Panc1 (cell line): ENCODE measurements around the gene RFX2. TPM values are rescaled to one million over a fixed set of nuclear protein-coding genes. Genes with fewer than 3 reads are reported as not detected.

Experiments
- ATAC-seq: fragments of 200-7000 bp; cut with Tn5 transposase; 2 replicates; pipeline ENCODE4 v1.9.1; 2020; ENCODE audit warnings: mild to moderate bottlenecking, moderate library complexity
- BruUV-seq: library from RNA; stranded (reverse); fragments of 400-500 nt; replicated peaks from 2 replicates; lab custom pipeline; 2021; lab: Mats Ljungman, UMichigan
- CTCF ChIA-PET: fragments of 300-600 bp; sonication (Branson Sonifier 250); formaldehyde crosslinking; loops from one replicate; lab custom pipeline; 2022; ENCODE audit warnings: antibody characterized with exemption; lab: Charles Lee
- POLR2A ChIA-PET: fragments of 300-600 bp; sonication (Branson Sonifier 250); formaldehyde crosslinking; loops from one replicate; lab custom pipeline; 2022; ENCODE audit warnings: antibody characterized with exemption; lab: Charles Lee
- DNase-seq: peaks from one replicate; pipeline ENCODE4 v3.0.0-alpha.2; 2010; ENCODE audit warnings: low read depth, low spot score
- H3K27ac ChIP-seq: 2 replicates; pipeline ENCODE4 v1.5.1; 2011; ENCODE audit warnings: mild to moderate bottlenecking, low read length, inconsistent platforms
- H3K27me3 ChIP-seq: fragments of 200-500 bp; sonication (Bioruptor generic); 2 replicates; pipeline ENCODE4 v1.6.0; 2014; ENCODE audit warnings: low read length, inconsistent platforms; ENCODE audit not compliant: control insufficient read depth, insufficient read depth
- H3K36me3 ChIP-seq: fragments of 200-500 bp; sonication (Bioruptor generic); 2 replicates; pipeline ENCODE4 v1.5.1; 2014; ENCODE audit warnings: inconsistent platforms, mild to moderate bottlenecking, low read length, moderate library complexity; ENCODE audit not compliant: control insufficient read depth, insufficient read depth
- H3K4me1 ChIP-seq: 2 replicates; pipeline ENCODE4 v1.5.1; 2011; ENCODE audit warnings: inconsistent platforms, mild to moderate bottlenecking, low read length, moderate library complexity; ENCODE audit not compliant: control insufficient read depth, insufficient read depth
- H3K4me3 ChIP-seq, 2 experiments: 2 replicates each; pipeline ENCODE4 v1.5.1; 2011 to 2012; ENCODE audit warnings: low read depth in 2 of 2, low read length in 2 of 2, mild to moderate bottlenecking in 2 of 2, inconsistent platforms in 1 of 2, moderate library complexity in 1 of 2
- H3K9me3 ChIP-seq: fragments of 200-500 bp; sonication (Bioruptor generic); 2 replicates; pipeline ENCODE4 v1.5.1; 2014; ENCODE audit warnings: low read depth, mild to moderate bottlenecking, inconsistent platforms, low read length, moderate library complexity; ENCODE audit not compliant: control insufficient read depth, insufficient read depth
- CTCF ChIP-seq: fragments of 450-650 bp; IDR thresholded peaks from 2 replicates; pipeline ENCODE4 v1.5.1; 2017; ENCODE audit warnings: mild to moderate bottlenecking
- POLR2AphosphoS5 ChIP-seq: IDR thresholded peaks from 2 replicates; pipeline ENCODE4 v1.6.1; 2012; ENCODE audit warnings: mild to moderate bottlenecking, low read depth, low read length, moderate library complexity
- REST ChIP-seq, 2 experiments: IDR thresholded peaks; 2 replicates each; pipeline ENCODE4 v1.6.1; 2011 to 2012; ENCODE audit warnings: low read depth in 2 of 2, control low read depth in 1 of 2, low read length in 1 of 2, mild to moderate bottlenecking in 1 of 2, moderate library complexity in 1 of 2; ENCODE audit not compliant: insufficient read depth in 1 of 2
- SIN3A ChIP-seq: IDR thresholded peaks from 2 replicates; pipeline ENCODE4 v1.6.1; 2012; ENCODE audit warnings: low read depth, mild to moderate bottlenecking, low read length, moderate library complexity, borderline replicate concordance; ENCODE audit not compliant: insufficient read depth
- TCF7L2 ChIP-seq: IDR thresholded peaks from 2 replicates; pipeline ENCODE4 v1.6.1; 2011; ENCODE audit warnings: mild to moderate bottlenecking, low read depth, low read length, inconsistent platforms
- in situ Hi-C: cut with HindIII; loops from 2 replicates; pipeline ENCODE4 v1.10.0; 2016; ENCODE audit warnings: low sequenced_read_pairs, low pct_unique_long_range_greater_than_20kb
- intact Hi-C: fragments of 100-400 bp; cut with micrococcal nuclease; formaldehyde crosslinking; loops from one replicate; pipeline ENCODE4 v1.10.0; 2022; ENCODE audit not compliant: unreplicated experiment
- total RNA-seq: library from RNA; stranded (reverse); gene quantifications from one replicate; pipeline ENCODE4 v1.2.1, GENCODE V29; 2021; ENCODE audit not compliant: unreplicated experiment

The RFX2 gene
- total RNA-seq, 1 experiment from 2014 or later = 8.0 TPM

GRCh38 chr19:6021878-6022569 is 88.3 kb downstream of the RFX2 start:
- ChIA-PET CTCF (interaction anchor here (0.5 to 2.0 kb wide), 6 partner anchors 33 to 230 kb away, joined by 5 to 8 read pairs (median 6); no protein-coding TSS in a partner anchor), POLR2A (no interaction called here)
- TF ChIP-seq CTCF (peak; percentile 77), REST (IDR thresholded peaks at IDR 0.05; ENCODE audit: insufficient read depth in 1 of 2, low read depth in 2 of 2, low read length in 1 of 2) (no peak), SIN3A (no peak), TCF7L2 (no peak)
- in situ Hi-C loops = no loop called here
- H3K4me3 ChIP-seq = no peak overlapping the region
- no peaks in the 10 kb centered on the region for H3K9me3 ChIP-seq
- intact Hi-C loops = loop anchor here (2.0 kb wide), 1 partner anchor 33 kb away; no protein-coding TSS in a partner anchor
- H3K27me3 ChIP-seq = no peaks in the 10 kb centered on the region
- no peaks in the 10 kb centered on the region for H3K4me1 ChIP-seq
- peak; percentile 93 for ATAC-seq
- no TSS peak for BruUV-seq
- no peak overlapping the region for H3K27ac ChIP-seq
- peak; percentile 15 for DNase-seq
- H3K36me3 ChIP-seq = no peaks in the 10 kb centered on the region

GRCh38 chr19:6020972-6021805 is 89.1 kb downstream of the RFX2 start:
- Histone ChIP-seq H3K4me3 (no peak overlapping the region), H3K9me3 (no peaks in the 10 kb centered on the region), H3K36me3 (no peaks in the 10 kb centered on the region), H3K27me3 (no peaks in the 10 kb centered on the region), H3K4me1 (no peaks in the 10 kb centered on the region), H3K27ac (no peak overlapping the region)
- no peak for ATAC-seq
- in situ Hi-C loops (no loop called here), intact Hi-C loops (no loop called here)
- no peak for DNase-seq
- CTCF ChIA-PET = interaction anchor here (1.4 kb wide), 1 partner anchor 32 kb away, joined by 5 read pairs; no protein-coding TSS in a partner anchor
- POLR2A ChIA-PET = no interaction called here
- no peak for TF ChIP-seq REST (IDR thresholded peaks at IDR 0.05; ENCODE audit: insufficient read depth in 1 of 2, low read depth in 2 of 2, low read length in 1 of 2)
- TF ChIP-seq POLR2AphosphoS5 = no peak
- no peak for TF ChIP-seq TCF7L2
- TF ChIP-seq SIN3A = no peak
- TF ChIP-seq CTCF = no peak
- no TSS peak for BruUV-seq
